ENCODE data around the gene RIN2.

DNA sequence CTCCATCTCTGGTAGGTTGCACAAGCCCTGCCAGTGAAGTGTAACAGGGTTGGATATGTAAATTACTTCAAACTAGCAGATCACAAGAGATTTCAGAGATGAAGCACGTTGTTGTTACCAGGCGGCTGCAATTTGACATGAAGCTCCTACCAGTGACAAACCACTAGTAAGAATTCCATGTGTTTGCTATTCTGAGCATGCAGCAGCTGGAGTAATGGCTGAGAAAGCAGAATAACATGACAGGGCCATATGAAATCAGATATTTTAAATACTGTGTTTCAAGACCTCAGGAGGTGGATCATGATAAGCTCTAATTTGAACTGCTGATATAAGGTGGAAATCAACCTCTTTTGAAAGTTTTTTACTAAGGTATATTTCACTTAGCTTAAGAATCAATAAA lies 11.4 kb downstream of the RIN2 start:
- no peak for TF ChIP-seq CTCF (IDR thresholded peaks at IDR 0.05)
- no peak for TF ChIP-seq POLR2A (IDR thresholded peaks at IDR 0.05)

Measured in right lobe of liver (tissue), 4 donors.